ENCODE results near the gene CREG2. TPM values are rescaled to one million over a fixed set of nuclear protein-coding genes. Genes with fewer than 3 reads are reported as not detected.

CREG2 gene
- total RNA-seq, 2 donors from 2014 or later: 0.59 TPM; not detected in 1

GRCh38 chr2:101374821-101375561, 12.3 kb downstream of the CREG2 start:
- no peaks in the 10 kb centered on the region for H3K27me3 ChIP-seq
- no peaks in the 10 kb centered on the region for H3K9me3 ChIP-seq
- peaks cover 0 to 7% of the 10 kb centered on the region in 2 donors for H3K4me1 ChIP-seq
- TF ChIP-seq CTCF (IDR thresholded peaks at IDR 0.05): no peak
- no peak overlapping the region for H3K27ac ChIP-seq
- no peaks in the 10 kb centered on the region for H3K36me3 ChIP-seq
- H3K4me3 ChIP-seq: no peak overlapping the region
- no peak for DNase-seq (ENCODE audit: low spot score)

DNA sequence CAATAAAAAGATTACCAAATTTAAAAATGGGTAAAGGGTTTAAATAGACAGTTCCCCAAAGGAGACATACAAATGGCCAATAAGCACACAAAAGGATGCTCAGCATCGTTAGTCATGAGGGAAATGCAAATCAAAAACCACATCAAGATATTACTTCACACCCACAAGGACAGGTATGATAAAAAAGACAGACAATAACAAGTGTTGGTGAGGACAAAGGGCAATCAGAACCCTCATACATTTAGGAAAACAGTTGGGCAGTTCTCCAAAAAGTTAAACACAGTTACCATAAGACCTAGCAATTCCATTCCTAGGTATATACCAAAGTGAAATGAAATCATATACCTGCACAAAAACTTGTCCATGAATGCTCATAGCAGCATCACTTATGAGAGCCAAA, 14.5 kb downstream of the CREG2 start:
- Histone ChIP-seq H3K4me3 (no peak overlapping the region), H3K4me1 (peaks cover 0 to 7% of the 10 kb centered on the region in 2 donors), H3K27ac (no peak overlapping the region), H3K36me3 (no peaks in the 10 kb centered on the region), H3K9me3 (no peaks in the 10 kb centered on the region), H3K27me3 (no peaks in the 10 kb centered on the region)
- DNase-seq (ENCODE audit: low spot score): no peak
- TF ChIP-seq CTCF (IDR thresholded peaks at IDR 0.05): no peak

DNA sequence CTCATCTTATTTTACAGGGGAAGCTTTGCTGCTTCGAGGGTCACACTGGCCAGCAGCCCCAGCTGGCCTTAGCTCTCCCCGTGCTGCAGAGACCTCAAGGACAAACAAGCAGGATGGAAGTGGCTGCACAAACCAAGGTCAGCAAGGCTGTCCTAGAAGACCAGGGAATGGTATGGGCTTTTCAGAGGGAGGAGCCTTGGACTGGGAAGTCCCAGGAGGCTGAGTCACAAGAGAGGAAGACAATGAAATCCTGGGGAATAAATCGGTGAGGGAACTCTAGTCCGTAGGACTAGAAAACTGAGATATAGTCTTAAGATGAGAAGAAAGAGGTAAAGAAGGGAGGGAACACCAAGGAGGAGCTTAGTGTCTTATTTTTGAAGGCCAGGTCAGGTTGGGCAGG, 15.7 kb downstream of the CREG2 start:
- no peak for DNase-seq (ENCODE audit: low spot score)
- Histone ChIP-seq H3K9me3 (no peaks in the 10 kb centered on the region), H3K27ac (no peak overlapping the region), H3K4me3 (no peak overlapping the region), H3K4me1 (peaks cover 0 to 7% of the 10 kb centered on the region in 2 donors), H3K27me3 (no peaks in the 10 kb centered on the region), H3K36me3 (no peaks in the 10 kb centered on the region)
- TF ChIP-seq CTCF (IDR thresholded peaks at IDR 0.05): no peak

- H3K27me3 ChIP-seq: no peaks in the 10 kb centered on the region
- no peak overlapping the region for H3K4me3 ChIP-seq
- H3K27ac ChIP-seq: no peak overlapping the region
- TF ChIP-seq CTCF (IDR thresholded peaks at IDR 0.05): no peak
- DNase-seq (ENCODE audit: low spot score): no peak
- H3K4me1 ChIP-seq: no peaks in the 10 kb centered on the region
- no peaks in the 10 kb centered on the region for H3K9me3 ChIP-seq
- no peaks in the 10 kb centered on the region for H3K36me3 ChIP-seq
These were observed 18.2 kb downstream of the CREG2 start for GRCh38 chr2:101369100-101369499.

GRCh38 chr2:101368376-101368775, 18.9 kb downstream of the CREG2 start:
- no peaks in the 10 kb centered on the region for H3K9me3 ChIP-seq
- no peaks in the 10 kb centered on the region for H3K4me1 ChIP-seq
- no peak overlapping the region for H3K4me3 ChIP-seq
- TF ChIP-seq CTCF (IDR thresholded peaks at IDR 0.05): no peak
- H3K36me3 ChIP-seq: no peaks in the 10 kb centered on the region
- no peak for DNase-seq (ENCODE audit: low spot score)
- no peak overlapping the region for H3K27ac ChIP-seq
- no peaks in the 10 kb centered on the region for H3K27me3 ChIP-seq

DNA sequence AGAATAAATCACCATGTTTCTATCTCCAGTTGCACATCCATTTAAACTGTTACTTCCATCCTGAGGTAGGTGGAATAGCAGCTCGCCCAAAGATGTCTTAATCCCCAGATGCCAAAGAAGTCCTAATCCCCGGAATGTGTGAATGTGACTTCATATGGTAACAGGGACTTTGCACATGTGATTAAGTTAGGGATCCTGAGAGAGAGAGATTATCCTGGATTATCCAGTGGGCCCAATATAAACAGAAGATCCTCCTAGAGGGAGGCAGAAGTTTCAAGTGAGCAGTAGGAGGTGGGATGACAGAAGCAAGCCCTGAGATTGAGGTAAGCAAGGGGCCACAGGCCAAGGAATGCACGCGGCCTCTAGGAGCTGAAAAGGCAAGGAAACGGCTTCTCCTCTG, 19.8 kb downstream of the CREG2 start:
- H3K27me3 ChIP-seq: no peaks in the 10 kb centered on the region
- no peaks in the 10 kb centered on the region for H3K36me3 ChIP-seq
- no peaks in the 10 kb centered on the region for H3K4me1 ChIP-seq
- H3K4me3 ChIP-seq: no peak overlapping the region
- no peak for DNase-seq (ENCODE audit: low spot score)
- H3K9me3 ChIP-seq: no peaks in the 10 kb centered on the region
- TF ChIP-seq CTCF (IDR thresholded peaks at IDR 0.05): no peak
- no peak overlapping the region for H3K27ac ChIP-seq

Data from right atrium auricular region (tissue), 2 donors.